ENCODE results near the gene GBA2.

Gene GBA2

DNA sequence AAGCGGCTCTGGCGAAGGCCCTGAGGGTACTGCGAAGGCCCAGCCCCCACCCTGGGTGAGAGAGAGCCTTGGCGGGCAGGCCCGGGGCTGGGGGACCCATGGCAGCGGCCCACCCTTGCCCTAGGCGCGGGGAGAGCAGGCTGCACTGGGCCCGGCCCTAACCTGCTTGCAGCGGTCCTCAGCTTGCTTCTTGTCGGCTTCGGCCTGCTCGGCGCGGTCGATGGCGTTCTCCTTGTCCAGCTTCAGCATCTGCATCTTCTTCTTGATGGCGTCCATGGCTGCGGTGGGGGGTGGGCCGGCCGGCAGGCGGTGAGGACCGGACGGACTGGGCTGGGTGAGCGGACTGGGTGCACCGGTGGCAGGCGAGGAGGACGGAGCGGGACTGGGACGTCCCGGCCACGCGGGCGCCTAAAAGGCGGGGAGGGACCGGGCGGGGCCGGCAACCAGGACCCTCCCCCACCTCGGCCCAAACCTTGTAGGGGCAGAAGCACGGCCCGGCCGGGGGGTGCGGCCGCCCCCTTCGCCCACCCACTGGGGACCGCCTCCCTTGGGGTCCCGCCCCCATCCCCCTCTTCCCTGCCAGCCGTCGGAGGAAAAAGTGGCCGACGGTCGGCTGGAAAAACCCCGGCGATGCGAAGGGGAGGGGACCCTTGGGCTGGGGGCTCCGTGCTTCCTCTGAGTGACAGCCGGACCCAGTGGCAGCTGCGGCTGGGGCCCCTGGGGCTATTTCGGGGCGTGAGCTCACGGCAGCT is 59.3 kb downstream of the GBA2 start, which contains the start of gene TPM2:
TPM2 (minus strand) TSS at position 384 of the 752 bp plus-strand sequence; CDS start at position 276, 108 bp downstream.
- peak; percentile 93 for DNase-seq

DNA sequence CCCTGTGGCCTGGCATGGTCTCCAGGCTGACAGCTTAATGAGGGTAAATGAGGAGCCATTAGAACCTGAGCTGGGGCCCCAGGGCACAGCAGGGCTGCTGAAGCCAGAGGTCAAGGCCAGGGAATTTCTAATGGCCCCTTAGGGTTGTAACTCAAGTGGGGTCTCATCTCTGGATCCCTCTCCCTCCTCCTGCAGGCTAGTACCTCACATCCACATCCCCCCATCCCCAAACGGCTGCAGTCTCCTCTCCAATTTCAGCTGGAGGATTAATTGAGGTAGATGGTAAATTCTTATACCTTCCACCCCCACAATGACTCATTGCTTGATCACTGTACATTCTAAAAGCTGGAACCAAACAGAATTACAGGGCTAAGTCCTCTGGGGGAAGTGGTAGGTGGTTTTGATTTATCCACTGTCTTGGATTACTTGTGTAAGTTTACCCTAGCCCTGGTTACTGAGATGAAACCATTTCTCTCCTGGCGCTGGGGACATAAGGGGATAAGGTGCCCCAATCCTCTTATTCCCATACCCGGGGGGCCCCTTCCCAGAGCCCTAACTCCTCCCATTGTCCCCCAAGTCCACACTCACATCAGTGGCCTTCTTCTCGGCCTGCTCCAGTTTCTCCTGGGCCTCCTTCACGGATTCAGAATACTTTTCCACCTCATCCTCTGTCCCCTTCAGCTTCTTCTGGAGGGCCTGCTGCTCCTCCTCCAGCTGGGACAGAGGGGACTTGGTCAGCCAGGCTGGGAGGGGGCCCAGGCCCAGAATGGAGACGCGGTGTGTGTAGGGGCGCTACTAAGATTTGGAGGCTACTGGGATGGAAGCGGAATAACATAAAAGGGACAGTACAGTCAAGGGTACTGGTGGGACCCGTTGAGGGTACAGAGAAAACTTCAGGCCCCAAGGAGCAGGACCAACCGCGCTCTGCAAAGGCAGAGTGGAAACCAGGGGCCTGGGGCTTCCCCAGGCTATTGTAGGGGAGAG is 60.2 kb downstream of the GBA2 start:
- no peak for DNase-seq

DNA sequence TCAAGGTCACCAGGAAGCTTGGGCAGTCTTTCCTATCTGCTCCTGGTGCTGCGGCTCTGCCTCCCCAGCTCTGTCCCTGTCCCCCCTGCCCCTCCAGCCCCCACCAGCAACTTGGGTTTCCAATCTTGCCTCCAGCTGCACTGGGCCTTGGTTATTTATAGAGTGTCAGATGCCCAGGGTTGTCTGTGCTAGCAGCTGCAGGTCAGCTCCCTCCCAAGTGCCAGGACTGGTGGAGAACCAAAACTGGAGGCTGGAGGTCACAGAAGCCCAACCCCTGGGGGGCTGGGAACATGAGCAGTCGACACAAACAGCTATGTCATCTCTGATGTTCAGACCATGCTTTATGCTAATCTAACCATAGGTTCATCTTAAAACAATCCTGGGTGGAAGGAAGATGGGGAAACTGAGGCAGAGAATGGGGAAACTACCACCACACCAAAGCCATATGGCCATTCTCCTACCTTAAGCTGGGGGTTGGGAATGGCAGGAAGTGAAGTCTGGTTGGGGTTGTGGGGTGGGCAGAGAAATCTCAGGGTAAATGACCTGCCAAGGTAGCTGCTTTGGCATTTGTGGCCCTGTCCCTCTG is 61.0 kb downstream of the GBA2 start:
- DNase-seq = no peak

DNA sequence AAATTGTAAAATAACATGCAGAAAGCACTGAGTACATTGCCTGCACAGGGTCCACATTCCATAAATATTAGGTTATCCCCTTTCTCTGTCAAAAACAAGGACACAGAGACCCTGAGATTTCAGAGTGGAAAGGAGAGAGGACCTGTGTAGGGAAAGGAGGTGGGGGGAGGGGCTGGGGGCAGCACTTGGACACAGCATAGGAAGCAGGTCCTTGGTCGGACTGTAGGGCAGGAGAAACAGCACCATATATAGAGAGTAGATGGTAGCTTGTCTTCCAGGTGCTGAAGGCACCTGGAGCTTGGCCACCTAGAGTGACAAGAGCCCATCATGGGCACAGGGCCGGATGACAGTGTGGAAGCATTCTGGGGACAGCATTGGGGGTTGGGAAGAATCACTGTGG is 61.7 kb downstream of the GBA2 start:
- no peak for DNase-seq

Data from islet precursor cell (in vitro differentiated cells).